PC-3 (cell line): Measurements from ENCODE around the gene GLDC.

Experiments
- CTCF ChIP-seq: fragments of 300-600 bp; sonication (generic); conservative IDR thresholded peaks from 2 replicates; pipeline ENCODE4 v1.5.1; 2017; ENCODE audit warnings: antibody characterized with exemption, low read depth, mild to moderate bottlenecking, low read length
- EZH2 ChIP-seq: fragments of 300-600 bp; sonication (generic); IDR thresholded peaks from one replicate; pipeline ENCODE4 v1.6.1; 2017; ENCODE audit warnings: antibody characterized with exemption, mild to moderate bottlenecking, low read length; ENCODE audit not compliant: unreplicated experiment
- EZH2phosphoT487 ChIP-seq: fragments of 300-600 bp; sonication (generic); IDR thresholded peaks from 2 replicates; pipeline ENCODE4 v1.6.1; 2018; ENCODE audit warnings: mild to moderate bottlenecking, antibody characterized with exemption, low read length, borderline replicate concordance

DNA sequence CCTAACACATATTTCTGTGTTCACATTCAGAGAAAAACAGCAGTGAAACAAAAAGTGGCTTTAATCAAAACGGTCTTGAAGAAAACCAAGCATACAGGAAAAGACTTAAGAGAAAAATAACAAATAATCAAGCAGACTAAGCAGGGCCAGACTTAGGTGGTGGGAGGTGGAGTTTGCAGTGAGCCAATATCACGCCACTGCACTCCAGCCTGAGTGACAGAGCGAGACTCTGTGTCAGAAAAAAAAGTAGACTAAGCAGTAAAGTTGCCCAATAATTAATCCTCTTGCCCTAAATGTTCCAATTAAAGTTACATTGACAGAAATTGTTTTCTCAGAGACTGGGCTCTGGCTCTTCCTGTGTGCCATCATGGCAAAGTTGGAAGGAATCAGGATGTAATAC is 26.6 kb upstream of the GLDC start:
- TF ChIP-seq CTCF (no peak), EZH2phosphoT487 (no peak), EZH2 (no peak)
